ENCODE results near the gene MAP3K15.
"Not testable (repeated sequence)": the region's sequence is repeated elsewhere in the genome, so short reads cannot be mapped to it uniquely, and the experiment has no call there.

The MAP3K15 gene

GRCh38 chrX:19532709-19533108 lies 17.4 kb upstream of the MAP3K15 start:
- no peak for ATAC-seq
- DNase-seq = no peak

GRCh38 chrX:19517965-19518364 lies 2.7 kb upstream of the MAP3K15 start:
- ATAC-seq (no peak), DNase-seq (no peak)

GRCh38 chrX:19515615-19516105 lies 352 bp upstream of the MAP3K15 start:
- DNase-seq (no peak), ATAC-seq (no peak)

GRCh38 chrX:19513383-19513782 lies 1.9 kb downstream of the MAP3K15 start:
- ATAC-seq = no peak

GRCh38 chrX:19512961-19513360 lies 2.3 kb downstream of the MAP3K15 start:
- ATAC-seq (no peak), DNase-seq (no peak)

More at GRCh38 chrX:19513383-19513782, 1.9 kb downstream of the MAP3K15 start:
- no peak for DNase-seq

GRCh38 chrX:19512359-19512758 lies 2.9 kb downstream of the MAP3K15 start:
- DNase-seq (no peak), ATAC-seq (no peak)

- not testable (repeated sequence) for ATAC-seq, DNase-seq
These were observed 3.5 kb downstream of the MAP3K15 start for GRCh38 chrX:19511796-19512195.

- ATAC-seq = no peak
- no peak for DNase-seq
These were observed 18.6 kb downstream of the MAP3K15 start for GRCh38 chrX:19496711-19497110.

- ATAC-seq (no peak), DNase-seq (no peak)
These were observed 27.6 kb downstream of the MAP3K15 start for GRCh38 chrX:19487520-19488200.

GRCh38 chrX:19479458-19479857 lies 35.9 kb downstream of the MAP3K15 start:
- ATAC-seq = no peak
- DNase-seq = no peak

GRCh38 chrX:19468383-19468782 lies 46.9 kb downstream of the MAP3K15 start:
- not testable (repeated sequence) for ATAC-seq, DNase-seq

- no peak for DNase-seq
- no peak for ATAC-seq
These were observed 52.4 kb downstream of the MAP3K15 start for GRCh38 chrX:19462879-19463278.

- DNase-seq (no peak), ATAC-seq (no peak)
These were observed 53.1 kb downstream of the MAP3K15 start for GRCh38 chrX:19462231-19462630.

- ATAC-seq = no peak
These were observed 57.6 kb downstream of the MAP3K15 start for GRCh38 chrX:19457662-19458061.

GRCh38 chrX:19448077-19448476 lies 67.2 kb downstream of the MAP3K15 start:
- ATAC-seq = no peak
- DNase-seq = no peak

More at GRCh38 chrX:19457662-19458061, 57.6 kb downstream of the MAP3K15 start:
- no peak for DNase-seq

- no peak for DNase-seq
- ATAC-seq = no peak
These were observed 68.9 kb downstream of the MAP3K15 start for GRCh38 chrX:19446397-19446796.

- not testable (repeated sequence) for DNase-seq
These were observed 69.5 kb downstream of the MAP3K15 start for GRCh38 chrX:19445772-19446171.

GRCh38 chrX:19443869-19444526 lies 71.3 kb downstream of the MAP3K15 start:
- no peak for ATAC-seq
- DNase-seq = no peak

More at GRCh38 chrX:19445772-19446171, 69.5 kb downstream of the MAP3K15 start:
- not testable (repeated sequence) for ATAC-seq

GRCh38 chrX:19440713-19441112 lies 74.6 kb downstream of the MAP3K15 start:
- no peak for ATAC-seq
- no peak for DNase-seq

GRCh38 chrX:19422661-19423060 lies 92.6 kb downstream of the MAP3K15 start:
- not testable (repeated sequence) for ATAC-seq, DNase-seq

GRCh38 chrX:19410259-19410658 lies 105.0 kb downstream of the MAP3K15 start:
- ATAC-seq (no peak), DNase-seq (no peak)

GRCh38 chrX:19403696-19404095 lies 111.6 kb downstream of the MAP3K15 start:
- DNase-seq = no peak
- no peak for ATAC-seq

- ATAC-seq = no peak
- DNase-seq = no peak
These were observed 122.6 kb downstream of the MAP3K15 start for GRCh38 chrX:19392703-19393102.
